HG03571 (cell line): ENCODE data around the gene NETO2.
"Not testable (repeated sequence)": the region's sequence is repeated elsewhere in the genome, so short reads cannot be mapped to it uniquely, and the experiment has no call there.

Experiments
- ATAC-seq: cut with Tn5 transposase; IDR thresholded peaks from one replicate; pipeline ENCODE4 v1.9.1; 2021; ENCODE audit not compliant: unreplicated experiment

The NETO2 gene

GRCh38 chr16:47136099-47136842, 7.5 kb downstream of the NETO2 start:
- no peak for ATAC-seq

DNA sequence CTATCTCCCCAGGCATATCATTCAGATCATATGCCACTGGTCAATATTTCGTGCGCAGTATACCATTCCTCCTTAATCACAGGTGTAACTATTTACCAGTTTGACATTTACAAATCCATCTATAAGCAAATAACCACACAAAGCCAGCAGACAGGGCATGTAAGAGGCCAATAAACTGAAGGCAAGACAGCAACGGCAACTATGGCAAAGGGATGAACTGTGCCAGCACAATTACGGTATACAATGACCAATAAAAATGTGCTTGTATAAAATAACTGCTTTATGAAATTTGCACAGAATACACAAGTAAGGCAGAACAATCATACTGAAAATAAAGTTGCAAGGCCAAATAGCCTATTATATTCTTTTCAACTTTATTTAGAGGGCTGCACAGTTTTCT, 9.2 kb downstream of the NETO2 start:
- ATAC-seq, result no peak

- no peak for ATAC-seq
These were observed 11.4 kb downstream of the NETO2 start for GRCh38 chr16:47132308-47132707.

- no peak for ATAC-seq
These were observed 13.8 kb downstream of the NETO2 start for GRCh38 chr16:47129755-47130435.

DNA sequence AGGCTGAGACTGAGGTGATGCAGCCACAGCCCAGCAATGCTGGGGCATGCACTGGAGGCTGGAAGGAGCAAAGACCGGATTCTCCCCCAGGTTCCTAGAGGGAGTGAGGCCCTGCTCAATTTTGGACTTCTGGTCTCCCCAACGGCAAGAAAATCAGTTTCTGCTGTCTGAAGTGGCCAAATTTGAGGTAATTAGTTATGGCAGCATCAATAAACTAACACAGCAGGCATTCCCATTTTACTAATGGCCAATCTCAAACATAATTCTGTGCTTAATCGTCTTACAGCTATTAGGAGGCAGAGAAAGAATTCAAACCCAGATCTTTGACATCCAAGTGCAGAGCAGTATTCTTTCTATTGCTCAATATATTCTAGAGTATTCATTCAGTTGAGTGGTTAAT, 16.2 kb downstream of the NETO2 start:
- no peak for ATAC-seq

DNA sequence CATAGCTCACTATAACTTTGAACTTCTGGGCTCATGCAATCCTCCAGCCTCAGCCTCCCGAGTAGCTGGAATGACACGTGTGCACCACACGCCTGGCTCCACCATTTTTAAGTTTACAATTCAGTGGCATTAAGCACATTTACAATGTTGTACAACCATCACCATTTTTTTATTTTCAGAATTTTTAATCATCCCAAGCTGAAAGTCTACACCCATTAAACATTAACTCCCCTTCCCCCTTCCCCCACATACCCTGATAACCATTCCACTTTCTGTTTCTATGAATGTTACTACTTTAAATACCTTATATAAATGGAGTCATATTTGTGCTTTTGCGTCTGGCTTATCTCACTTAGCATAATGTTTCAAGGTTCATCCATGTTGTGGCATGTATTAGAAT, 18.0 kb downstream of the NETO2 start:
- no peak for ATAC-seq

DNA sequence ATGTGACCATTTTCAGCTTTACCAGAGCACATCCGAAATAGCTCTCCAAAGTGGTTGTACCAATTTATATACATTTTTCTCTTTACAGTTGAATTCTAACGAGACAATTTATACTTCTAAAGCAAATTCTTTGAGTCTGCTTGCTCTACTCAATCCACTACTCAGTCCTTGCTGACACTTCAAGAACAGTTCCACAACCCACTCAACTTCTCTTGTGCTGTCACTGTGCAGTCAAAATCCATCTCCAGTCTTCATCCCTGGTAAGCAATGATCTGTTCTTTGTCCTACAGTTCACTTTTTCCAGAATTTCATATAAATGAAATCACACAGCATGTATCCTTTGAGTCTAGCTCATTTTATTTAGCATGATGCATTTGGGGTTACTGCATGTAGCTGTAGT, 30.6 kb downstream of the NETO2 start:
- no peak for ATAC-seq

- ATAC-seq, result no peak
These were observed 32.8 kb downstream of the NETO2 start for GRCh38 chr16:47110939-47111338.

DNA sequence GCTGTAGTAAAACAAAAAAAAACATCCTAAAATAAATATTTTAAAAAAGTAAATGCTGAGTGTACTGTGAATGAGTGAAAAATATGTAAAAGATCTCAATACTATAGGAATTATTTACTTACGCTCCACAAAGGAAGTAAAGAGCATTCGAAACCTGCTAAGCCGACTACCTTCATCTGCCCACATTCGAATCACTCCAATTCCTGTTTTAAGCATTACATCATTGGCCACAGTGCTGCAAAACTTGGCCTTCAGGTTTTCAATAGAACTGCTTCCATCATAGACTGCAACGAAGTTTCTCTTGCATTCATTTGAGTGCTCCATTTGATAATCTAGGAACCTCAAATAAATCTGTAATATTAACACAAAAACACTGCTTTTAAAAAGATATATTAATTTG, 34.4 kb downstream of the NETO2 start:
- ATAC-seq, result no peak

- ATAC-seq, result not testable (repeated sequence)
These were observed 40.8 kb downstream of the NETO2 start for GRCh38 chr16:47102921-47103320.

DNA sequence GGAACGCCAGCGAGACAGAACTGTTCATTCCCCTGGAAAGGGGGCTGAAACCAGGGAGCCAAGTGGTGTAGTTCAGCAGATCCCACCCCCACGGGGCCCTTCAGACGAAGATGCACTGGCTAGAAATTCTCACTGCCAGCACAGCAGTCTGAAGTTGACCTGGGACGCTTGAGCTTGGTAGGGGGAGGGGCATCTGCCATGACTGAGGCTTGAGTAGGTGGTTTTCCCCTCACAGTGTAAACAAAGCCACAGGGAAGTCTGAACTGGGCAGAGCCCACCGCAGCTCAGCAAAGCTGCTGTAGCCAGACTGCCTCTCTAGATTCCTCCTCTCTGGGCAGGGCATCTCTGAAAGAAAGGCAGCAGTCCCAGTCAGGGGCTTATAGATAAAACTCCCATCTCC, 46.6 kb downstream of the NETO2 start:
- not testable (repeated sequence) for ATAC-seq

DNA sequence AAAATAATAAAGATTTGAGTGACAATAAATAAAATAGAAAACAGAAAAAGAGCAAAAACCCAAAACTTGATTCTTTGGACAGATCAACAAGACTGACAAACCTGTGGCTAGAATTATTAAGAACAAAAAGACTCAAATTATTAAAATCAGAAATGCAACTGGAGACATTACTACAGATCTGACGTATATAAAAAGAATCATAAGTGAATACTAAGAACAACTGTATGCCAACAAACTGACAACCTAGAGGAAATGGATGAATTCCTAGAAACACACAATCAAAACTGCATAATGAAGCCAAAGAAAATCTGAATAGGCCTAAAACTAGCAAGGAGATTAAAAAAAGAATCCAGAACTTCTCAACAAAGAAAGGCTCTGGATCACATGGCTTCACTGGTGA, 47.4 kb downstream of the NETO2 start:
- ATAC-seq, result no peak

DNA sequence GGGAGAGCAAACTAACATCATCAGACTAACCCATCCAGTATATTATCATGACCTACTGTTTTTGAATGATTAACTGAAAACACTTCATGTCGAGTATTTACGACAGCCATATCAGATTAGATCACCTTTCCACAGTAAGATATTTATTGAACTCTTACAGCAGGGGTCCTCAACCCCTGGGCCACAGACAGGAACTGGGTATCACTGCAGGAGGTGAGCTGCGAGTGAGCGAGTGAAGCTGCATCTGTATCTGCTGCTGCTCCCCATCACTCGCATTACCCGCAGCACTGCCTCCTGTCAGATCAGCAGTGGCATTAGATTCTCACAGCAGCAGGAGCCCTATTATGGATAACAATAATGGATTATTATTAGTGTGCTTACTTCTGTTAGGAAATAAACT, 59.5 kb downstream of the NETO2 start:
- ATAC-seq, result no peak

GRCh38 chr16:47082099-47082865, 61.5 kb downstream of the NETO2 start:
- ATAC-seq, result no peak

GRCh38 chr16:47081115-47081514, 62.6 kb downstream of the NETO2 start:
- no peak for ATAC-seq

DNA sequence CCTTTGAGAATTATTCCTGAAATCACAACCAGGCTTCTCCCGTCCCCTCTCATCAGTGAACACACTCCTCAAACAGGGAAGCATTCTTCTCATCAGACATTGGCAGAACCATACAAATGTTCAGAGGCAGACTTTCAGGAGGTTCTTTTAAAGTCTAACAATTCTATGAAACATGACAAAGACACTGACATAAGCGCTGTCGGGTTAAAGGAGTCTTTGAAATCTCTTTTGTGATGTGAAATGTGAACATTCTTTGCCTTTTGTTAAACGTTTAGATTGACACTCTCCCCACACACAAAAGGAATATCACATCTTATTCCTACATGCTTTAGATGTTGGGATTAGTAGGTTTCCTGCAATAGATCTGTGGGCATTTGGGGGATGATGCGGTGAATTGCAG, 63.9 kb downstream of the NETO2 start:
- ATAC-seq, result no peak

GRCh38 chr16:47073223-47074155, 70.3 kb downstream of the NETO2 start:
- ATAC-seq, result peak; percentile 48

- ATAC-seq, result no peak
These were observed 71.6 kb downstream of the NETO2 start for GRCh38 chr16:47072158-47072557.

GRCh38 chr16:47069841-47070584, 73.7 kb downstream of the NETO2 start:
- ATAC-seq, result no peak

GRCh38 chr16:47069313-47069712, 74.4 kb downstream of the NETO2 start:
- no peak for ATAC-seq
